ENCODE measurements around the gene IYD. TPM values are rescaled to one million over a fixed set of nuclear protein-coding genes. Genes with fewer than 3 reads are reported as not detected.
"Not testable (repeated sequence)": the region's sequence is repeated elsewhere in the genome, so short reads cannot be mapped to it uniquely, and the experiment has no call there.

IYD gene
- total and polyA plus RNA-seq, 9 donors = 0.07 to 0.57 (median 0.21) TPM; not detected in 5

GRCh38 chr6:150448221-150448620 is 79.4 kb downstream of the IYD start:
- no peaks in the 10 kb centered on the region for H3K9me3 ChIP-seq (replicated peaks; ENCODE audit: control insufficient read depth, low read depth, low read length)
- H3K36me3 ChIP-seq (ENCODE audit: control insufficient read depth, insufficient read depth, low read length) = no peaks in the 10 kb centered on the region
- WGBS (ENCODE audit: insufficient coverage) = no CpG with 5 or more reads among the region's 1 CpG
- no peak overlapping the region for H3K27ac ChIP-seq (ENCODE audit: low read length)
- H3K4me3 ChIP-seq (ENCODE audit: low read length) = no peak overlapping the region
- H3K27me3 ChIP-seq (ENCODE audit: control insufficient read depth, insufficient read depth, low read length) = no peaks in the 10 kb centered on the region
- peaks cover 16% of the 10 kb centered on the region for H3K4me1 ChIP-seq (ENCODE audit: control insufficient read depth, insufficient read depth, low read length)
- no peak for DNase-seq

- H3K4me1 ChIP-seq (ENCODE audit: control insufficient read depth, insufficient read depth, low read length) = peaks cover 19% of the 10 kb centered on the region
- not testable (repeated sequence) for DNase-seq; H3K4me3 ChIP-seq (ENCODE audit: low read length); H3K27ac ChIP-seq (ENCODE audit: low read length); H3K27me3 ChIP-seq (ENCODE audit: control insufficient read depth, insufficient read depth, low read length); H3K36me3 ChIP-seq (ENCODE audit: control insufficient read depth, insufficient read depth, low read length); H3K9me3 ChIP-seq (replicated peaks; ENCODE audit: control insufficient read depth, low read depth, low read length)
- WGBS (ENCODE audit: insufficient coverage) = 100% methylated on average over 2 of the region's 5 CpGs
Measured at GRCh38 chr6:150449055-150449454, 80.2 kb downstream of the IYD start.

DNA sequence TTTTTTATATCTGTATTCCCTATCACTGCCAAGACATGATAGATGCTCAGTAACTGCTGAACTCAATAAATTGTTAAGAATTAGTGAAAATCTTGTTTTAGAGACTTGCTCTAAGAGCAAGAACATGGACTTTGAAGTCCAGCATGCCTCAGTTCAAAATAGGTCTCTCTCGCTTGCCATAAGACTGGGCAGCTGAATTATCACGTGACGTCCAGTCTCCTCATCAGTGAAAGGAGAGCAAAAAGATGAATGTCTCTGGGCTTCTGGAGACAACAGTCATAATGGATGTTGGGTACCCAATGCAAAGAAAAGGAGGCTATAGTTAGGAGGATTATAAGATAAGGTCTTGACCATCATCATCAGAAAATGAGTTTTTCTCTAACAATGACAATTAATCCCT is 82.1 kb downstream of the IYD start:
- Histone ChIP-seq H3K9me3 (replicated peaks; ENCODE audit: control insufficient read depth, low read depth, low read length) (no peaks in the 10 kb centered on the region), H3K27me3 (ENCODE audit: control insufficient read depth, insufficient read depth, low read length) (no peaks in the 10 kb centered on the region), H3K4me1 (ENCODE audit: control insufficient read depth, insufficient read depth, low read length) (peaks cover 19% of the 10 kb centered on the region), H3K36me3 (ENCODE audit: control insufficient read depth, insufficient read depth, low read length) (no peaks in the 10 kb centered on the region), H3K27ac (ENCODE audit: low read length) (no peak overlapping the region), H3K4me3 (ENCODE audit: low read length) (no peak overlapping the region)
- DNase-seq = no peak
- 96% methylated on average over 3 of the region's 3 CpGs for WGBS (ENCODE audit: insufficient coverage)

DNA sequence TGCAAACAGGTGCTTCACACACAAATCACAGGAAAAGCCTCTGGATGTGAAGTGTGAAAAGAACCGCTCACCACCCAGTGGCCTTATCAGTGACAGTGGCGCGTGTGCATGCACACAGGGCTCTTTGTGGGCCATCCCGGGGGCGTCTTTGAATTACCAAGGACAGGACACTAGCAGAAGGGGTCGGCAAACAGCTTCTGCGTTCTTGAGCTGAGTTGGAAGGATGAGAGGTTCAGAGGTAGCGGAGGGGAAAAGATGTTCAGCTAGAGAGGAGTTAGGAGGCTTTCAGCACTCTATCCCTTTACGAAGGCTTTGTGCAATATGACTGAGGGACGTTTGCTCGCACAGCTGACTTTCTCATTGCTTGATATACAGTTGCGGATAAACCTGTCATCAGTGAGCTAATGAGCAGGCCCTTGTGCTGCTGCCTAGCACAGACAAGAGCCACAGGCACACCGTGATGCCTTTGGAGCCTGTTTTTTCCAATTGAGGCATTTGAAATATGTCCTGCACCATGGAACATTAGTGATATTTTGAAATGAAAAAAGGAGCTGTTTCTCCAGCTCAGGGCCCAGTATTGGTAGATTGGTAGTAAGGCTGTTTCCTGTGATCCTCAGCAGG is 83.1 kb downstream of the IYD start:
- Histone ChIP-seq H3K27ac (ENCODE audit: low read length) (peak overlapping the region; percentile 72), H3K4me1 (ENCODE audit: control insufficient read depth, insufficient read depth, low read length) (peaks cover 19% of the 10 kb centered on the region), H3K9me3 (replicated peaks; ENCODE audit: control insufficient read depth, low read depth, low read length) (no peaks in the 10 kb centered on the region), H3K27me3 (ENCODE audit: control insufficient read depth, insufficient read depth, low read length) (no peaks in the 10 kb centered on the region), H3K4me3 (ENCODE audit: low read length) (no peak overlapping the region), H3K36me3 (ENCODE audit: control insufficient read depth, insufficient read depth, low read length) (no peaks in the 10 kb centered on the region)
- 62% methylated on average over 12 of the region's 13 CpGs for WGBS (ENCODE audit: insufficient coverage)
- peak; percentile 47 for DNase-seq

GRCh38 chr6:150452428-150453243 is 83.8 kb downstream of the IYD start:
- H3K4me1 ChIP-seq (ENCODE audit: control insufficient read depth, insufficient read depth, low read length) = peaks cover 19% of the 10 kb centered on the region
- H3K9me3 ChIP-seq (replicated peaks; ENCODE audit: control insufficient read depth, low read depth, low read length) = no peaks in the 10 kb centered on the region
- WGBS (ENCODE audit: insufficient coverage) = 21% methylated on average over 11 of the region's 18 CpGs
- H3K36me3 ChIP-seq (ENCODE audit: control insufficient read depth, insufficient read depth, low read length) = no peaks in the 10 kb centered on the region
- H3K27me3 ChIP-seq (ENCODE audit: control insufficient read depth, insufficient read depth, low read length) = no peaks in the 10 kb centered on the region
- peak overlapping the region; percentile 72 for H3K27ac ChIP-seq (ENCODE audit: low read length)
- H3K4me3 ChIP-seq (ENCODE audit: low read length) = no peak overlapping the region
- peak; percentile 75 for DNase-seq

DNA sequence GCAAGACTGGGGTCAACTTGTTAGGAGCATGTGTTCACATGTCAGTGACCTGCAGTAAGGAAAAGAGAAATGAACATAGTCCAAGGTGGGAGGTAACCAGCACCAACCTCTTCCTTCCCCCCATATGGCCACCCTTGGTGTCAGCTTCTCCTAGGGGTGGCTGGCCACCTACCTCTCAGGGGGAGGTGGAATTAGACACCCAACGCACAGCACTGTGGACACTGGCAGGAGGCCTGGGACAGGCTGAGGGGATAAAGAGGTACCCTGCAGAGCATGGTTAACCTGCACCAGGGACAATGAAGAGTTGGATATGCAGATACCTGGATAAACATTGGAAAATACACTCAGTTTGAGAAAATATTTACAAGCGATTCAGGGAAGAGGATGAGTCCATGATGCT is 84.5 kb downstream of the IYD start:
- no peak for DNase-seq
- WGBS (ENCODE audit: insufficient coverage) = 80% methylated on average over 1 of the region's 2 CpGs
- H3K9me3 ChIP-seq (replicated peaks; ENCODE audit: control insufficient read depth, low read depth, low read length) = no peaks in the 10 kb centered on the region
- H3K36me3 ChIP-seq (ENCODE audit: control insufficient read depth, insufficient read depth, low read length) = no peaks in the 10 kb centered on the region
- peaks cover 19% of the 10 kb centered on the region for H3K4me1 ChIP-seq (ENCODE audit: control insufficient read depth, insufficient read depth, low read length)
- H3K27ac ChIP-seq (ENCODE audit: low read length) = peak overlapping the region; percentile 72
- no peak overlapping the region for H3K4me3 ChIP-seq (ENCODE audit: low read length)
- no peaks in the 10 kb centered on the region for H3K27me3 ChIP-seq (ENCODE audit: control insufficient read depth, insufficient read depth, low read length)

Other genes starting within 250 kb of the IYD start
- gene PPP1R14C, start 226.0 kb upstream of the IYD start, total RNA-seq = 30.2 TPM
- 10 to 100 TPM; 25.3 to 47.3 (median 37.6) TPM for gene PPP1R14C, start 226.0 kb upstream of the IYD start, polyA plus RNA-seq (ENCODE audit: insufficient read depth in 1 of 8, insufficient read length in 8 of 8, low replicate concordance in 1 of 8)
- 13.4 TPM for gene PLEKHG1, start 230.9 kb downstream of the IYD start, total RNA-seq
- 10 to 100 TPM; 10.2 to 20.5 (median 13.2) TPM for gene PLEKHG1, start 230.9 kb downstream of the IYD start, polyA plus RNA-seq (ENCODE audit: insufficient read depth in 1 of 8, insufficient read length in 8 of 8, low replicate concordance in 1 of 8)

All from muscle of leg (tissue), 11 donors.